CD4-positive, alpha-beta T cell treated with Interleukin-4 for 1 hour (primary cell): Measurements from ENCODE around the gene CTTNBP2.

Source experiments
- DNase-seq, 2 donors: peaks; one replicate each; pipeline ENCODE4 v3.0.0-alpha.2; 2020 to 2022

The CTTNBP2 gene

GRCh38 chr7:117784315-117784714 lies 88.9 kb downstream of the CTTNBP2 start:
- no peak for DNase-seq

- DNase-seq: no peak
These were observed 90.5 kb downstream of the CTTNBP2 start for GRCh38 chr7:117782761-117783160.

GRCh38 chr7:117781707-117782106 lies 91.5 kb downstream of the CTTNBP2 start:
- no peak for DNase-seq

- no peak for DNase-seq
These were observed 92.4 kb downstream of the CTTNBP2 start for GRCh38 chr7:117780832-117781231.

GRCh38 chr7:117777335-117778142 lies 95.7 kb downstream of the CTTNBP2 start:
- no peak for DNase-seq

- no peak for DNase-seq
These were observed 97.0 kb downstream of the CTTNBP2 start for GRCh38 chr7:117776224-117776623.

- no peak for DNase-seq
These were observed 97.4 kb downstream of the CTTNBP2 start for GRCh38 chr7:117775801-117776200.

- DNase-seq: no peak
These were observed 98.3 kb downstream of the CTTNBP2 start for GRCh38 chr7:117774943-117775342.

- DNase-seq: no peak
These were observed 100.8 kb downstream of the CTTNBP2 start for GRCh38 chr7:117772421-117772820.

GRCh38 chr7:117771756-117772155 lies 101.5 kb downstream of the CTTNBP2 start:
- no peak for DNase-seq

GRCh38 chr7:117769085-117769484 lies 104.2 kb downstream of the CTTNBP2 start:
- no peak for DNase-seq

GRCh38 chr7:117767951-117768350 lies 105.3 kb downstream of the CTTNBP2 start:
- no peak for DNase-seq

- DNase-seq: no peak
These were observed 106.3 kb downstream of the CTTNBP2 start for GRCh38 chr7:117766913-117767312.

GRCh38 chr7:117764031-117764430 lies 109.2 kb downstream of the CTTNBP2 start:
- DNase-seq: no peak

- no peak for DNase-seq
These were observed 111.2 kb downstream of the CTTNBP2 start for GRCh38 chr7:117762055-117762454.

- no peak for DNase-seq
These were observed 113.1 kb downstream of the CTTNBP2 start for GRCh38 chr7:117759950-117760640.

GRCh38 chr7:117757440-117757839 lies 115.8 kb downstream of the CTTNBP2 start:
- DNase-seq: no peak

GRCh38 chr7:117756586-117757085 lies 116.6 kb downstream of the CTTNBP2 start:
- DNase-seq: no peak

- DNase-seq: no peak
These were observed 118.1 kb downstream of the CTTNBP2 start for GRCh38 chr7:117755136-117755535.

- no peak for DNase-seq
These were observed 121.5 kb downstream of the CTTNBP2 start for GRCh38 chr7:117751775-117752174.

GRCh38 chr7:117750612-117751563 lies 122.4 kb downstream of the CTTNBP2 start:
- no peak for DNase-seq

GRCh38 chr7:117741962-117742361 lies 131.3 kb downstream of the CTTNBP2 start:
- no peak for DNase-seq

GRCh38 chr7:117739085-117739484 lies 134.2 kb downstream of the CTTNBP2 start:
- DNase-seq: no peak
